Endothelial cell (in vitro differentiated cells): Measurements from ENCODE around the gene ROS1. TPM values are rescaled to one million over a fixed set of nuclear protein-coding genes. Genes with fewer than 3 reads are reported as not detected.
"Not testable (repeated sequence)": the region's sequence is repeated elsewhere in the genome, so short reads cannot be mapped to it uniquely, and the experiment has no call there.

Source experiments
- DNase-seq: peaks from one replicate; pipeline ENCODE4 v3.0.0; 2021; ENCODE audit warnings: low spot score
- H3K27ac Mint-ChIP-seq: one replicate; pipeline ENCODE4 v1.8.0; 2021; ENCODE audit warnings: mixed read lengths, inconsistent platforms; ENCODE audit not compliant: unreplicated experiment
- H3K27me3 Mint-ChIP-seq: one replicate; pipeline ENCODE4 v1.8.0; 2021; ENCODE audit warnings: mild to moderate bottlenecking, moderate library complexity, mixed read lengths, inconsistent platforms; ENCODE audit not compliant: unreplicated experiment
- H3K36me3 Mint-ChIP-seq: one replicate; pipeline ENCODE4 v1.8.0; 2021; ENCODE audit warnings: mild to moderate bottlenecking, low read depth, mixed read lengths, inconsistent platforms; ENCODE audit not compliant: unreplicated experiment
- H3K4me1 Mint-ChIP-seq: one replicate; pipeline ENCODE4 v1.8.0; 2021; ENCODE audit warnings: mild to moderate bottlenecking, mixed read lengths, inconsistent platforms; ENCODE audit not compliant: unreplicated experiment
- H3K4me3 Mint-ChIP-seq: one replicate; pipeline ENCODE4 v1.8.0; 2021; ENCODE audit warnings: mild to moderate bottlenecking, mixed read lengths, inconsistent platforms; ENCODE audit not compliant: unreplicated experiment
- H3K9me3 Mint-ChIP-seq: one replicate; pipeline ENCODE4 v1.8.0; 2021; ENCODE audit warnings: mixed read lengths, inconsistent platforms; ENCODE audit not compliant: unreplicated experiment
- CTCF ChIP-seq: fragments of 200-600 bp; sonication (generic); IDR thresholded peaks from one replicate; pipeline ENCODE4 v1.5.0; 2021; ENCODE audit warnings: antibody characterized with exemption; ENCODE audit not compliant: unreplicated experiment
- total RNA-seq: library from RNA; stranded (reverse); fragmentation: NEBNext Ultra II Directional; extraction: Animal tissue kit (Norgen Biotek cat#: 25700); gene quantifications from one replicate; pipeline ENCODE4 v1.2.1, GENCODE V29; 2021; ENCODE audit not compliant: unreplicated experiment

ROS1 gene
- total RNA-seq, 1 donor from 2014 or later = 0.05 TPM

GRCh38 chr6:117448732-117449485, 23.2 kb upstream of the ROS1 start:
- no peak overlapping the region for H3K4me3 Mint-ChIP-seq
- peaks cover 25% of the 10 kb centered on the region for H3K4me1 Mint-ChIP-seq
- DNase-seq = no peak
- TF ChIP-seq CTCF = no peak
- H3K27ac Mint-ChIP-seq = no peak overlapping the region
- peaks cover 4% of the 10 kb centered on the region for H3K27me3 Mint-ChIP-seq
- H3K9me3 Mint-ChIP-seq = no peaks in the 10 kb centered on the region
- H3K36me3 Mint-ChIP-seq = no peaks in the 10 kb centered on the region

- Mint-ChIP-seq H3K9me3 (no peaks in the 10 kb centered on the region), H3K36me3 (no peaks in the 10 kb centered on the region), H3K4me3 (no peak overlapping the region), H3K27me3 (peaks cover 4% of the 10 kb centered on the region), H3K27ac (peak overlapping the region; percentile 37), H3K4me1 (peaks cover 25% of the 10 kb centered on the region)
- no peak for DNase-seq
- TF ChIP-seq CTCF = no peak
Observed at GRCh38 chr6:117448011-117448410, 22.3 kb upstream of the ROS1 start.

GRCh38 chr6:117446861-117447260, 21.1 kb upstream of the ROS1 start:
- Mint-ChIP-seq H3K27ac (no peak overlapping the region), H3K9me3 (no peaks in the 10 kb centered on the region), H3K36me3 (no peaks in the 10 kb centered on the region), H3K4me1 (peaks cover 20% of the 10 kb centered on the region), H3K4me3 (no peak overlapping the region), H3K27me3 (peaks cover 4% of the 10 kb centered on the region)
- no peak for TF ChIP-seq CTCF
- no peak for DNase-seq

- no peak for TF ChIP-seq CTCF
- H3K4me3 Mint-ChIP-seq = no peak overlapping the region
- peaks cover 4% of the 10 kb centered on the region for H3K27me3 Mint-ChIP-seq
- no peaks in the 10 kb centered on the region for H3K36me3 Mint-ChIP-seq
- H3K27ac Mint-ChIP-seq = no peak overlapping the region
- no peaks in the 10 kb centered on the region for H3K9me3 Mint-ChIP-seq
- DNase-seq = no peak
- peaks cover 8% of the 10 kb centered on the region for H3K4me1 Mint-ChIP-seq
Observed at GRCh38 chr6:117444600-117444999, 18.9 kb upstream of the ROS1 start.

GRCh38 chr6:117442313-117442712, 16.6 kb upstream of the ROS1 start:
- H3K4me1 Mint-ChIP-seq, H3K4me3 Mint-ChIP-seq, H3K27me3 Mint-ChIP-seq, H3K36me3 Mint-ChIP-seq, H3K27ac Mint-ChIP-seq, DNase-seq, H3K9me3 Mint-ChIP-seq: not testable (repeated sequence)
